Activated CD4-positive, alpha-beta T cell treated with anti-CD3 and anti-CD28 coated beads, Interleukin-2, amount 50 U/mL, for 24 hours (primary cell): ENCODE results near the gene PEX26.
"Not testable (repeated sequence)": the region's sequence is repeated elsewhere in the genome, so short reads cannot be mapped to it uniquely, and the experiment has no call there.

ENCODE experiments used
- DNase-seq, 2 donors: peaks; one replicate each; pipeline ENCODE4 v3.0.0-alpha.2; 2020; ENCODE audit warnings: low read depth in 1 of 2, low spot score in 1 of 2

PEX26 gene

GRCh38 chr22:18077639-18078328, at the start of gene PEX26:
PEX26 (plus strand) TSS chr22:18077990; CDS start chr22:18078377, 387 bp downstream.
- DNase-seq, result peak; percentile 86 to 94

DNA sequence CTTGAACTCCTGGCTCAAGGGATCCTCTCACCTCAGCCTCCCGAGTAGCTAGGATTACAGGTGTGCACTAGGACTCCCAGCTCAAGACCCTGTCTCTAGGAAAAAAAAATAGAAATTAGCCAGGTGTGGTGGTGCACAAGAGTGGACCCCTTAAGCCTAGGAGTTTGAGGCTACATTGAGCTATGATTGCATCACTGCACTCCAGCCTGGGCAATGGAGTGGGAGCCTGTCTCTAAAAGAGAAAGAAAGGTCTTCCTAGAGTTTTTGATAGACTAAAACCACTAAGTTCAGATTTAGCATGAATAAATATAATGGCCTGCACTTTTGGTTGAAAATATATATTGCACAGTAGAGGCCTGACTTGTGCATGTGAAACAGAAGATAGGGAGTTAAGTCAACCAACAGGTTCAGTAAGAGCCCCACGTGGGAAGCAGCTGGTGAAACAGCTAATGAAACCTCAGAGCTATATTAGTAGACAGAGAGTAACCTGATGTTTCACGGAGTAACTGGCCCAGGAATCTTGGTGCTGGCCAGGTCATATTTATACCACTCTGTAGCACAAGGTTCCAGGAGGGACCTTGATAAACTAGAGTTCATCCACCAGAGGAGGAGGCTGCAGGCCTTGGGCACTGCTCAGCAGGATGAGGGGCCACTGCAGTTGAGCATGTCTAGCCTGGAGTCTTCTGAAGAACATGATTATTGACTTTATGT, 48.8 kb upstream of the PEX26 start:
- DNase-seq, result no peak

DNA sequence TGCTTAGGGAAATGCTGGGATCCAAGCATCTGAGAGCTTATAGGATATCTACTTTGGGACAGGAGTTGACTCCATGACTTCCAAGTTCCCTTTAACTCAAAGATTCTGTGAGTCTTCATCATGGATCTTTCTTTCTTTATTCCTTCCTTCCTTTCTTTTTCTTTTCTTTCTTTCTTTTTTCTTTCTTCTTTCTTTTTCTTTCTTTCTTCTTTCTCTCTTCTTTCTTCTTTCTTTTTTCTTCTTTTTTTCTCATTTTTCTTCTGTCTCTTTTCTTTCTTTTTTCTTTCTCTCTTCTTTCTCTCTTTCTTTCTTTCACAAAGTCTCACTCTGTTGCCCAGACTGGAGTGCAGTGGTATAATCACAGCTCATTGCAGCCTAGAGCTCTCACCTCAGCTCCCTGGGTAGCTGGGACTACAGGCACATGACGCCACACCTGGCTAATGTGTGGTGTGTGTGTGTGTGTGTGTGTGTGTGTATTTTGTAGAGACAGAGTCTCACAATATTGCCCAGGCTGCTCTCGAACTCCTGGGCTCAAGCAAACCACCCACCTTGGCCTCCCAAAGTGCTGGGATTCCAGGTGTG, 48.0 kb upstream of the PEX26 start:
- no peak for DNase-seq

DNA sequence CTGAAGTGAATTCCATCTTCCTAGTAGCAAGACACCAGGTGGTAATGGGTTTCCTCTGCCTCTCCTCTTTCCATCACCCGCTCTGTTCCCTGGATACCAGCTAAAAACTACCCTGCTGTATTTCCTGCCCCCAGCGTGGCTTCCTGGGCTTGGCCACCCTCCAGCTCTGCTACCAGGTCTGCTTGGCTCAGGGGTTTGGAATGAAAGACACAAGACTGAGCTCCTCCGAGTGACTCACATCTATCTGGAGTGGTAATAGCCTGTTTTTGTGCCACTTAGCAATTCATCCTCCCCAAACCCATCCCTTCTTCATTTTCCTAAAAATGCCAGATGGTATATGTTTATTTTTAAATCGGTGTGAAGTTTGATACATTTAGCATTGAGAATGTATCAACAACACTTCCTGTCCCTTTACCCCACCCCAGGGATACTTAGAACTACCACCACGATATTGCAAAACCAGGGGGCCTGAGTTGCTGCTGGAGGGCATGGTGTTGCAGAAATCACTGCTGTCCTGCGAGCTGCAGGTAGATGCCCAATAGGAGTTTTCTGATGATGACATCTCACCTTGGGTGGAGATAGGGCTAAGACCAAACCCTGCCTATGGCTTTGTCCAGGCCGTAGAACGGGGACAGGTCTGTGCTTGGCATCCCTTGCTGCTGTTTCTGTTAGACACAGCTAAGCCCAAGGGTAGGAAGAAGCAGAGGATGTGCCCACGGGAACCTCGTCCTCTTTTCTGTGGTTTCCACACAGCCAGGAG, 45.9 kb upstream of the PEX26 start:
- DNase-seq, result no peak

GRCh38 chr22:18032455-18033101, 45.2 kb upstream of the PEX26 start:
- no peak for DNase-seq

DNA sequence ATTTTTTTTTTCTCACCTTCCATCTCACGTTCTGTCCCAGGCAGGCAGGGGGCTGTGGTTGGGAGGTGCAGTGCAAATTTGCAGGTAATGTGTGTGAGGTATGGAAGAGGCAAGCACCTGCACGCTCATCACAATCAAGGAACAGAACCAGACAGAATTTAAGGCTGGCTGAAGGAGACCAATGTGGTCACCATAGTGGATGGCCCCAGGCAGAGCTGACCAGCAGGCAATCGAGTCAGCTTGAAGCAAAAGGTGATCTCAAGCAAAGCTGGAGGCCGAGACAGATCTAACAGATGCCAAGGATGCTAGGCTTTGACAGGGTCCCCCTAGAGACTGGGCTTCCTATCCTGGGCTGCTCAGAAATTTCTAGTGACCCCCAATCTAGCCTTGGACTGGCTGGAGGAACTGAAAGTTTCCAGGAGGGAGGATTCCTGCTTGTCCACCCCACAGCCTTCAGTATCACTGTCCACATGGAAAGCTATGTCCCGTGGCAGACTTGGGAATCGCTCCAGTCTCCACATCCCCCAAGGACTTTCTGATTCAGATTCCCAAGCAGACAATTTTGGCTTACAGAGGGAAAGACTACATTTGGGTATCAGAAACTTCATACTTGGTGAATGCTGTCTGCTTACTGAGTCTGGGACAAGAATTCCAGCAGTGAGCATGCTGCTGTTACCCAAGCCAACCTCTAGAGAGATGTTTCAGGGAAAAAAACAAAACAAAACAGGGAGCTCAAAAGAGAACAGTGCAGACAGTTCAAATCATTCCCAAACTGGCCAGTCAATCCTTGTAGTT, 44.4 kb upstream of the PEX26 start:
- no peak for DNase-seq

DNA sequence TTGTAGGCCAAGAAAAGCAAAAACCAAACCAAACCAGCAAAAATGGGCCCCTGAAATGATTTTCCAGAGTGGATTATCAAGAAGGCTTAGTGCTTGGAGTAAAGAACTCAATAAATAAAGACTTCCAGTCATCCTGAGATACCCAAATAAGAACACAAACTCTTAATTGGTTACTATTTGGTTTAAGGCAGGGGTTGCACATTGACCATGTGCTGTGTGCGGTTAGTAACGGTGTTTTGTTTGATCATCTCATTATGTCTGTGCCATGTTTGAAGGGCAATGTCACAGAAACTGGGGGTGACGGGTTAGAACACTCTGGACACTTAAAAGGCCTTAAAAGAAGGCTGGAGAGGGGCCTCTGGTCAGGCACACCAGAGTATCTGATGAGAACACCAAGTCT, 43.7 kb upstream of the PEX26 start:
- DNase-seq, result no peak

DNA sequence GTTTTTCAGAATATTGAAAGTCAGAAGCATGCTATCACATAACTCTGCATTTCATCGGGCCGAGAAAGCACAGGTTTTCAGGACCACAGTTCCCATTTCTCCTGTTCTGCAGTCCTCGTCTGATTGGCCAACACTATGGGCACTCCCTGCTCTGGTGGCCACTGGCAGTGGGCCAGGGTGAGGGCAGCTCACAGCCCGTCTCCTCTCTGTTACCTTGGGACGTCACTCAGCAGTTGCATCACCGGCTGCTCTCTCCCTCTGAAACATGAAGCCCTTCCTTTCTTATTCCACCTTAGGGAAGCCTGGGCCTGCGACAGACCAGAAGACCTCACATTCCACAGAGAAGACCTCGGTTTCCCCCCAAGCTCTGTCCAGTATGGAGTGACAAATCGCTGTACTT, 42.0 kb upstream of the PEX26 start:
- no peak for DNase-seq

DNA sequence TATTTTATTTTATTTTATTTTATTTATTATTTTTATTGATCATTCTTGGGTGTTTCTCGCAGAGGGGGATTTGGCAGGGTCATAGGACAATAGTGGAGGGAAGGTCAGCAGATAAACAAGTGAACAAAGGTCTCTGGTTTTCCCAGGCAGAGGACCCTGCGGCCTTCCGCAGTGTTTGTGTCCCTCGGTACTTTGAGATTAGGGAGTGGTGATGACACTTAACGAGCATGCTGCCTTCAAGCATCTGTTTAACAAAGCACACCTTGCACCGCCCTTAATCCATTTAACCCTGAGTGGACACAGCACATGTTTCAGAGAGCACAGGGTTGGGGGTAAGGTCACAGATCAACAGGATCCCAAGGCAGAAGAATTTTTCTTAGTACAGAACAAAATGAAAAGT, 36.9 kb upstream of the PEX26 start:
- not testable (repeated sequence) for DNase-seq

DNA sequence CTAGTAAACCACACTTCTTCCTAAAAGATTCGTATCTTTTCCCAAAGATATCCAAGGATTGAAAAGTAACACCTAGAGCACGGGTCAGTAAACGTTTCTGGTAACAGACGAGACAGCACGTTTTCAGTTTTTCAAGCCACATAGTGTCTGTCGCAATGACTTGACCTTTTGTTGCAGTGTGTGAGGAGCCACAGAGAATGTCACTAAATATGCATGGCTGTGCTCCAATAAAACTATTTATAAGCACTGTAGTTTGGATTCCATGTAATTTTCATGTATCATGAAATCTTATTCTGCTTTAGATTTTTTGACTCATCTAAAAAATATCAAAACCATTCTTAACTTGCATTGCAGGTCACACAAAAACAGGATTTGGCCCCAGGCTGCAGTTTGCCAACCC, 35.1 kb upstream of the PEX26 start:
- no peak for DNase-seq

DNA sequence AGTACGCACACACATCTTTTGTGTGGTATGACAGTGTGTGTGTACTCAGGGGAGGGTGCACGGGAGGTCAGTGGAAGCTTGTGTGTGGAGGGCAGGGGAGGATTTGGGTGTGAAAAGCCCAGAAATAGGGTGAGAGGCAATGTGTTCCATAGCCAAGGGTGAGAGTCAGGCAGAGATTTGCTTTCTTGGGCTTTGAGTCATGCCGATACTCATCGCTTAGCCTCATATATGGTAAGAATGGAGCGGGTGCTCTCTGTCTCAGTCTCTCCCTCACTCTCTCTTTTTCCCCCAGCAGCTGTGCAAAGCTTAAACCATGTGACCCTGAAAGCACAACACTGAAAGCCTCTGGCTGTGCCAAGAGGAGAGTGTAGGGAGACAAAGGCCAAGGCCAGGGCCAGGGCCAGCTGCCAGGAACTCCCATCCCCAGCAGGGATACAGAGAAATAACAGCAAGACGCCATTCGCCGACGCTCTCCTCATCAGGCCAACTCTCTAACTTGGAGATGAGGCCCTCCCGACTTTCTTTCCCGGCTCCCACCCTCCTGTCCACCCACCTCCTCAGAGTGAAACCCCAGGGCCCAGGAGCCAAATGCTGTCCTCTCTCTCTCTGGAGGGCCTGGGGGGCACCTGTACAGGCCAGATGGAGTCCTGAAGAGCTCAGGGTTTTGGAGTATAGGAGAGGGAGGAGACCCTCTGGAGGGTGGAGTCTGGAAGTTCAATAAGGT, 33.1 kb upstream of the PEX26 start:
- DNase-seq, result no peak

GRCh38 chr22:18045794-18046193, 32.0 kb upstream of the PEX26 start:
- no peak for DNase-seq

- no peak for DNase-seq
These were observed 29.7 kb upstream of the PEX26 start for GRCh38 chr22:18048041-18048440.

GRCh38 chr22:18048441-18048898, 29.3 kb upstream of the PEX26 start:
- no peak for DNase-seq

GRCh38 chr22:18050065-18050464, 27.7 kb upstream of the PEX26 start:
- no peak for DNase-seq

DNA sequence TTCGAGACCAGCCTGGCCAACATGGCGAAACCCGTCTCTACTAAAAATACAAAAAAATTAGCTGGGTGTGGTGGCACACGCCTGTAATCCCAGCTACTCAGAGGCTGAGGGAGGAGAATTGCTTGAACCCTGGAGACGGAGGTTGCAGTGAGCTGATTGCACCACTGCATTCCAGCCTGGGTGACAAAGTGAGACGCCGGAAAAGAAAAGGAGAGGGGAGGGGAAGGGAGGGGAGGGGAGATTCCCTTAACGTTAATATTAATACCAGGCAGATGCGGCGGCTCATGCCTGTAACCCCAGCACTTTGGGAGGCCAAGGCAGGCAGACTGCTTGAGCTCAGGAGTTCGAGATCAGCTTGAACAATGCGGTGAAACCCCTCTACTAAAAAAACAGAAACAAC, 26.7 kb upstream of the PEX26 start:
- DNase-seq, result not testable (repeated sequence)

DNA sequence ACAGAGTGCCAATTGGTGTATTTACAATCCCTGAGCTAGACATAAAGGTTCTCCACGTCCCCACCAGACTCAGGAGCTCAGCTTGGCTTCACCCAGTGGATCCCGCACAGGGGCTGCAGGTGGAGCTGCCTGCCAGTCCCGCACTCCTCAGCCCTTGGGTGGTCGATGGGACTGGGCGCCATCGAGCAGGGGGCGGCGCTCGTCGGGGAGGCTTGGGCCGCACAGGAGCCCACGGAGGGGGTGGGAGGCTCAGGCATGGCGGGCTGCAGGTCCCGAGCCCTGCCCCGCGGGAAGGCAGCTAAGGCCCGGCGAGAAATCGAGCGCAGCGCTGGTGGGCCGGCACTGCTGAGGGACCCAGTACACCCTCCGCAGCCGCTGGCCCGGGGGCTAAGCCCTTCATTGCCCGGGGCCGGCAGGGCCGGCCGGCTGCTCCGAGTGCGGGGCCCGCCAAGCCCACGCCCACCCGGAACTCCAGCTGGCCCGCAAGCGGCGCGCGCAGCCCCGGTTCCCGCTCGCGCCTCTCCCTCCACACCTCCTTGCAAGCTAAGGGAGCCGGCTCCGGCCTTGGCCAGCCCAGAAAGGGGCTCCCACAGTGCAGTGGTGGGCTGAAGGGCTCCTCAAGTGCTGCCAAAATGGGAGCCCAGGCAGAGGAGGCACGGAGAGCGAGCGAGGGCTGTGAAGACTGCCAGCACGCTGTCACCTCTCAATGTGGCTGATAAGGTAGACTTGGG, 24.4 kb upstream of the PEX26 start:
- DNase-seq, result not testable (repeated sequence)

GRCh38 chr22:18055619-18056160, 22.1 kb upstream of the PEX26 start:
- no peak for DNase-seq
